Measurements from ENCODE around the gene FGD6.
"Not testable (repeated sequence)": the region's sequence is repeated elsewhere in the genome, so short reads cannot be mapped to it uniquely, and the experiment has no call there.

FGD6 gene

DNA sequence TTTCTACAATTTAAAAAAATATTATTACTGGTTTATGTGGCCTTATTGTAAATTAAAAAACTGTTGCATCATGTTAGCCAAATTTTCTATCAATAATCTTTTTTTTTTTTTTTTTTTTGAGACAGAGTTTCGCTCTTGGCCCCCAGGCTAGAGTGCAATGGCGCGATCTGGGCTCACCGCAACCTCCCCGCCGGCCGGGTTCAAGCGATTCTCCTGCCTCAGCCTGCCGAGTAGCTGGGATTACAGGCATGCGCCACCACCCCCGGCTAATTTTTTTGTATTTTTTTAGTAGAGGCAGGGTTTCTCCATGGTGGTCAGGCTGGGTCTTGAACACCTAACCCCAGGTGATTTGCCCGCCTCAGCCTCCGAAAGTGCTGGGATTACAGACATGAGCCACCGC lies 16.9 kb upstream of the FGD6 start:
- not testable (repeated sequence) for DNase-seq (ENCODE audit: low read depth, low spot score)

DNA sequence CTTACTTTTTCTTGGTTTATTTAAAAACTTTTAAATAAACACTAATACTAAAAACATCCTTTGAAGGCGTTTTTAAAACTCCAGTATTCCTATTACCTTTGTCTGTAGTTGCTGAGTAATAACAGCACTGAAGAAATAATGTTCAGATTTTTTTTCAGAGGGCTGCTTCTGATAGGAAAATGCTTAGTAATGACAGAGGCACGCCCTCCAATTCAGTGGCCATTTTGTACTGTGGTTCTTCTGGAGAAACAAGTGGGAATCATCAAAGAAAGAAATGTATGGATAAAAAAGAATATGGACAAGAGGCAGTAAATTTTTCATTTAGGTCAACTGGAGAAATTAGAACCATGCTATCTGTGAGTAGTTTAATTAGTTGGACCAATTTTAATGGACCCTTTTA lies 13.9 kb upstream of the FGD6 start:
- DNase-seq (ENCODE audit: low read depth, low spot score) = no peak

DNA sequence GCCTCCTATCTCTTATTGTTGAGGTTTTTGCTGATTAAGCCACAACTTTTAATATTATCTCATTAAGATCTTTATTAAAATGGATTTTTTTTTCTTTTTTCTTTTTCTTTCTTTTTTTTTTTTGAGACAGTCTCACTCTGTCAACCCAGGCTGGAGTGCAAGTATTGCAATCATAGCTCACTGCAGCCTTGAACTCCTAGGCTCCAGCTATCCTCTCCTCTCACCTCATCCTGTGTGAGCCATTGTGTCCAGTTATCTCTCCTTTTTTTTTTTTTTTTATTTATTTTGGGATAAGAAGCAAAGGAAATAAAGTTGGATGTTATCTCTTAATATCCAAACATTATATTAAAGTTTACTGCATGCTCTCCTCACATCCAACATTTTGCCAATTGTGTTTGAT lies 13.0 kb upstream of the FGD6 start:
- no peak for DNase-seq (ENCODE audit: low read depth, low spot score)

DNA sequence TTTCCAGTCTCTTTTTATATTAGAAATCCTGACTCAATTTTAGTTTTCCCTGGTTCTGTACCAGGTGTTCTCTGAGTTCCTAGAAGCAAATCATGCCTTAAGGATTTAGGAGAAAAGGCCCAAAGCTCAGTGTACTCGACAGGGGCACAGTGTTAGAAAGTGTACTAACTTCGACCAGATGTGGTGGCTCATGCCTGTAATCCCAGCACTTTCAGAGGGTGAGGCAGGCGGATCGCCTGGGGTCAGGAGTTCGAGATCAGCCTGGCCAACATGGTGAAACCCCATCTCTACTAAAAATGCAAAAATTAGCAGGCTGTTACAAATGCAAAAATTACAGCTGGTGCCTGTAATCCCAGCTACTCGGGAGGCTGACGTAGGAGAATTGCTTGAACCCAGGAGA lies 12.4 kb upstream of the FGD6 start:
- no peak for DNase-seq (ENCODE audit: low read depth, low spot score)

DNA sequence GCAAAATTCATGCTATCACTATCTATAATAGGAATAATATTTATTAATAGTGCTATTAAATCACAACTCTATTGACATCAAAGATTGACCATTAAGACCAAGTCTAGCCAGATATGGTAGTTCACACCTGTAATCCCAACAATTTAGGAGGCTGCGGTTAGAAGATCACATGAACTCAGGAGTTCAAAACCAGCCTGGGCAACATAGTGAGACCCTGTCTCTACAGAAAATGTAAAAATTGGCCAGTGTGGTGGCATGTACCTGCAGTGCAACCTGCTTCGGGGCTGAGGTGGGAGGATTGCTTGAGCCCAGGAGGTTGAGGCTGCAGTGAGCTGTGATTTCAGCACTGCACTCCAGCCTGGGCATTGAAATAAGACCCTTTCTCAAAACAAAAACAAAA lies 11.3 kb upstream of the FGD6 start:
- no peak for DNase-seq (ENCODE audit: low read depth, low spot score)

DNA sequence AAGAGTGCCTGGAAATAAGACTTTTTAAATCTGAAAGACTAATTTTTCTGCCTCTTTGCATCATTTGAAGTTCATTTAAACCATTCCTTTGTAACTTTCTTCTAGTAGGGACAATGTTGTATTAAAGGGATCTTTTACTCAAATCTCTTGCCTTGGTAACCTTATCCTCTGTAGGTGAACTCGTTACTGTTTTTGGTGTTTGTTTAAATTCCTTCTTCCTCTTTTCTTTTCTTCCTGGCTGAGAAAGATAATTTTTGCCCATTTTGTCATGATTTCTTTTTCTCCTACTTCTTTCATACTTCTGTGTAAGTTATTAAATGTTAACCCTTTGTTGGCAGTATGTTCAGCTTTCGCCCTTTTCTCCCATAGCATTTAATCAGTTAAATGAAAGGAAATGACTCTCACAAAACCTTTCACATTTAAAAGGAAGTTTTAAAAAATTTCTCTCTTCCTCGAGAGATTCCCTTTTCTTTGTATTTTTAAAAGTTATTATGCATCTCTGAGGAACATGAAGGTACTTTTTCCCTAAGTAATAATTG lies 10.6 kb upstream of the FGD6 start:
- DNase-seq (ENCODE audit: low read depth, low spot score) = no peak

DNA sequence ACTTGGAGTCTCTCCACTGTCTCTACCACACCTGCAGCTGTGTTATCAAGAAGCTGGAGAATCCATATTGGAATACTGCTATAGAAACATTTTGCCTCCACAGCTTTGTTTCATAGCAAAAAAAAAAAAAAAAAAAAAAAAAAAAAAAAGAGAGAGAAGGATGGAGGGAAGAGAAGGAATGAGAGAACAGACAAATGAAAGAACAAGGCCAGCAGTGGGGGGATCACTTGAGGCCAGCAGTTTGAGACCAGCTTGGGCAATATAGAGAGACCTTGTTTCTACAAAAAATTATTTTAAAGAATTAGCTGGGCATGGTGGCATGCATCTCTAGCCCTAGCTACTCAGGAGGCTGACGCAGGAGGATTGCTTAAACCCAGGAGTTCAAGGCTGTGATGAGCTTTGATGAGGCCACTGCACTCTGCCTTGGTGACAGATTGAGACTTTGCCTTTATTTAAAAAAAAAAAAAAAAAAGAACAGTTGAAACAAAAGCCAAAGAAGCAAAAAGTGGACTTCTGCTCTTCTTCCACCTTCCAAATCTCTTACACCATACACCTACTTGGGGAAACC lies 8.5 kb upstream of the FGD6 start:
- DNase-seq (ENCODE audit: low read depth, low spot score) = no peak

DNA sequence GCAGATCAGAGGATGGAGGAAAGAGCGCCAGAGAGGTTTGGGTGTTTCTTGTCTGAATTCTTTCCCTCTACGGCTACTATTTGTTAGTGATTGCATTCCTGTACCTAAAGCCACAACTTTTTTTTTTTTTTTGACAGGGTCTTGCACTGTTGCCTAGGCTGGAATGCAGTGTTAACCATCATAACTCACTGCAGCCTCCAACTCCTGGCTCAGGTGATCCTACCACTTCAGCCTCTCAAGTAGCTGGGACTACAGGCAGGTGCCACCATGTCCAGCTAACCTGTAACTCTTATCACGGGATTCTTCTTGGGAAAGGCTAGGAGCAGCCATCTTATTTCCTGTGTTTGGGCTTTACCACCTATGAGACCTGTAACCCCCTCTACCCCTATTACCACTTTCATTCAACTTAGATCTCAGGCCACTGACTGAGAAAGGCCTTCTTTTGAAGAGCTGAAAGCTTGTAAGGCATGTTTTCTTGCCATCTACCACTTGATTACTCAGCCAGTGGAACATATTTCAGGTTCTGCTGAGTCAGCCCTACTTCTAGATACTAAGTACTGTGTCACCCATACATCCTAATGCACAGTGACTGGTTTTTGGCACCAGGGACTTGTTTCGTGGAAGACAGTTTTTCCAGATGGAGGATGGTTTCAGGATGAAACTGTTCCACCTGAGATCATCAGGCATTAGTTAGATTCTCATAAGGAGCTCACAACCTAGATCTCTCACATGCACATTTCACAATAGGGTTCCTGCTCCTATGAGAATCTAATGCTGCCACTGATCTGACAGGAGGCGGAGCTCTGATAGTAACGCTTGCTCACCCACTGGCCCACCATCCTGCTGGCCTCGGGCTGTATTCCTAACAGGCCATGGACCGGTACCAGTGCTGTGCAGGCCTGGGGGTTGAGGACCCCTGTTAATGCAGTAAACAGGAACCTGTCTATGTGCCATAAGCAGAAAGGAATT lies 7.2 kb upstream of the FGD6 start:
- DNase-seq (ENCODE audit: low read depth, low spot score) = no peak

DNA sequence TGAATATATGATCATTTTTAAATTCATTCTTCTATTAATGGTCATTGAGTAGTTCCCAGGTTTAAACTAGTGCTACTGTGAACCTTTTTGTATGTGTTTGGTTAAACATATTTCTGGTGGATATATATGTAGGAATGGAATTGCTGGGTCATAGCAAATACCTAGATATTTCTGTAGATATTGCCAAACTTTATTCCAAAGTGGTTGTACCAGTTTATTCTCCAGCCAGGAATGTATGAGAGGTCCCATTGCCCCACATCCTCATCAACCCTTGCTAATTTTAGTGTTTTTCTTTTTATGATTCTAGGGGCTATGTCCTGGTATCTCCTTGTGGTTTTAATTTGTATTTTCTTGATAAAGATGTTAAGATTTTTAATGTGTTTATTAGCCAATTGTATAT lies 3.5 kb upstream of the FGD6 start:
- DNase-seq (ENCODE audit: low read depth, low spot score) = no peak

DNA sequence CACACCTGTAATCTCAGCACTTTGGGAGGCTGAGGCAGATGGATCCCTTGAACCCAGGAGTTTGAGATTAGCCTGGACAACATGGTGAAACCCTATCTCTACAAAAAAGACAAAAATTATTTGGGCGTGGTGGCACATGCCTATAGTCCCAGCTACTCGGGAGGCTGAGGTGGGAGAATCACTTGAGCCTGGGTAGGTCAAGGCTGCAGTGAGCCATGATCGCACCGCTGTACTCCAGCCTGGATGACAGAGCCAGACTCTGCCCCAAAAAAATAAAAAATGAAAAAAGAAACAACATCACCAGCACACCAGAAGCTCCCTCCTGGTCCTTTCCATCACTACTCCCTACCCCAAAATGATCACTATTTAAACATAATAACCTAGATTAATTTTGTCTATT lies 2.9 kb upstream of the FGD6 start:
- no peak for DNase-seq (ENCODE audit: low read depth, low spot score)

DNA sequence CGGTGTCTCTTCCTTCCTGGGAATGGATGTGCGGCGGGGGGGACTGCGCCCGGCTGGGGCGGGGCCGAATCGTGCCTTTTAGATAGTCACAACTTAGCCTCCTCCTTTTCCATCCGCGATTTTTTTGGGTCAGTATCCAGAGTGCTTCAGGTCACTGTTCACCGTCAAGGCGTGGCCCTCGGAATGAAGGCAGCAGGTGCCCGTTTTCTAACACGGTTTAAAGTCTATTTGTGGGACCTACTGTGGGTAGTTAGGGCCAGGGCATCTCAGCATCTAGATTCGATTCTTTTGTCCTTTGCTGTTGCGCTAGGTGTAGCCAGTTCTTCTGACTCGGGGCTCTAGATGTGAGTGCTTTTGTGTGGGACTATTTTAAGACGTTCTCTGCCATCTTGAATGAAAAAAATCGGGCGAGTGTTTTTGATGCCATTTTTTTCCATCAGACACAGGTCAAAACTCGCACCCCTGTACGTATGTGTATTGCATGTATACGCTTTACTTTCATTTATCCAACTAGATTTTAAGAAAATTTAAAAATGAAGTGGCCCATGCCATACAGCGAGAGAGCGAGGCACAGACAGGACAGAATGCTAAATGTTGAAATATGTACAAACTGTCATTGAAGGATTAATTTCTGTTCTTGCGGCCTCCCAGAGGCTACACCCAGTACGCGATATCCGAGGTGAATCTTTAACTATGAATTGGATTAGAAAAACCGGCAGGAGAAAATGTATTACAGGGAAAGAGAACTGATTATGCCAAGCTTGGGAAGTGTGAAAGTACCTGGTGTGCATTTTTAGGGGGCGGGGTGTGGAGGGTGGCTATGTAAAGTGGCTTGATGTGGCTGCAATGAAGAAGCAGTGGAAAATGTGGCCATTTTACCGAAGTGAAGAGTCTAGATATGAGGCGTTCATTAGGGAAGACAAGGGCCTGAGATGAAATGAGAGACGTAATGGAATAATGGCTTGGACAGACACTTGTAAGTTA lies 1.2 kb upstream of the FGD6 start:
- DNase-seq (ENCODE audit: low read depth, low spot score) = peak; percentile 21

DNA sequence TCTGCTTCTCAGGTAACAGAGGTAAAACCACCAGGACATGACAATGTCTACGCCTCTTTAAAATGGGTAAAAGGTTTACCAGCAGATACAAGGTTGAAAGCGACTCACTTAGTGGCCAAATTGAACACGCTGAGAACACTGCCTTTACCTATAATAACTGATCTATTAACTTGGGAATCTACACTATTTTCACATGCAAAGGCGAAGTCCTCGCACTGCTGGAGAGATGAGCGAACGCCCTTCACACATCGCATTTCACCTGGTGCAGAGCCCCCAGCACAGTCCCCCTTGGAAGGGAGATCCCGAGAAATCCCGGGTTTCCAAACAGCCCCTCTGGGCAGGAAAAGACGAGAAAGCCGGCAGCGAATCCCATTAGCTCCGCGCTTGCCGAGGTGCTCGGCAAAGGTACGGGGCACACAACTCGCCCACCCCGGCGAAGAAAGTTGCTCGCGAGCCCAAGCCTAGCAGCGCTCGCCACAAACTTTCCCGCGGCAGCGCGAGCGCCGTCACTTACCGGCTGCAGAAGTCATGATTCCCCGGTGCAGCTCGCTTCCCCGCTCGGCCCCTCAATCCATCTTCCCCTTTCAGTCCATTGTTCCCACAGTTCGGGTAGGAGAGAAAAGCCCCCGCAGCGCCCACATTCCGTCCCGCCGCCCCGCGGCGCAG lies 423 bp downstream of the FGD6 start:
- no peak for DNase-seq (ENCODE audit: low read depth, low spot score)

DNA sequence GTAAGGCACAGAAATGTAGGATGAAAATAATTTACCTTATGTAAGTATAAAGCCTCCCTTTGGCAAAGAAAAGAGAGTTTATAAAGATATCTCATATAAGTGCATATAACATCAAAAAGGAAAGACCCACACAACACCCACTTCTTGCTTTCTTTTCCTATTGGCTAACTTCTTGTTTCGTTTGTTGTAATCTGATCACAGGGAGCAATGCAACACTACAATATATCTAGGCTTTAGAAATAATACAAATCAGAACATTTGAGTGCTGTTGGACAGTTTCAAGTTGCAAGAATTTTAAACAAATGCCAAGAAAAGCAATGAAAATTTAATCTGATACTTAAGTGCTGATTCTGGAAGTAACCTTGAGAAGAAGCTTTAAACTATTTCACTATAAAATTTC lies 1.3 kb downstream of the FGD6 start:
- DNase-seq (ENCODE audit: low read depth, low spot score) = no peak

DNA sequence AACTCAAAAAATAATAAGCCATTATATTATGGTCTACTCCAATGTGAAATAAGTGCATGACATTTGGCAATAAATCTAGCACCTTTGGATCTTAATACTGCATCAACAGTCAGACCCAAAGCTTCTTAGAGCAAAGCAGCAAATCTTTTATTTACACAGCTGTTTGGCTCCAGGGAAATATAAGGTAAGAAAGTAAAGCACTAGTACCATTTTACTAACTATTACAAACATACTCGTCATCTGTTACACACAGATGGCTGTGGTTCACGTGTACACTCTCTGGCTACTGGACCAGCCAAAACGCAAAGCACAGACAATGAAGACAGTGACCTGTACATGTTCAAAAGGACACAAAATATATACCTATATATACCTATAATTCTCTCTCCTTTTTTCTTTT lies 2.8 kb downstream of the FGD6 start:
- no peak for DNase-seq (ENCODE audit: low read depth, low spot score)

DNA sequence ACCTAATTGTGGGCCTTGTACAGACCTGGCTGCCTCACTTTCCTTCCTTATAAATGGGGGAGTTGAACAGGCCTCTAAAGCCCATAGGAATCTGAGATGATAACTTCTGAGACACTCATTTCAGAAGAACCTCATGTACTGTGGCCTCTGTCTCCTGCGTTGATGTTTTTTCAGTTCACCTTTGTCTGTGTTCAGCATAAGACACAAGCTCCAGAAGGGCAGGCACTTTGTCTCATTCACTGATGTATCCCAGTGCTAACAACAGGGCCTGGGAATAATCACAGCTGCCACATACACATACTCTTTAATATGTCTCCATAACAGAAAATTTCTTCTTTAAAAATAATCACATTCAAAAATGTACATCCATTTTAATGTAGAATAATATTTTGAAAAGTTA lies 3.3 kb downstream of the FGD6 start:
- DNase-seq (ENCODE audit: low read depth, low spot score) = no peak

DNA sequence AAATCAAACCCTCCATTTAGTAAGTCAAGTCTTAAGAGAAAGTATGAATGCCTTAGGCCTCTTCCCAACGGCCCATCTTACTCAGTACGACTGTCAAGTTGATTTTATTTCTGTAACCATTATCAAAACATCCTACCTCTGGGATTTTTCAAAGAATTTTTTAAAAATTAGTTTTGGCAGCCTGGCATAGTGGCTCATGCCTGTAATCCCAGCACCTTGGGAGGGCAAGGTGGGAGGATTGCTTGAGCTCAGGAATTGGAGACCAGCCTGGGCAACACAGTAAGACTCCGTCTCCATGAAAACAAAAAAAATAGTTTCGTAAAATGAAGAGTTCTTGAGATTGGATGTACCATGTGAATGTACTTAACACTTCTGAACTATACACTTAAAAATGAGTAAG lies 4.1 kb downstream of the FGD6 start:
- DNase-seq (ENCODE audit: low read depth, low spot score) = no peak

DNA sequence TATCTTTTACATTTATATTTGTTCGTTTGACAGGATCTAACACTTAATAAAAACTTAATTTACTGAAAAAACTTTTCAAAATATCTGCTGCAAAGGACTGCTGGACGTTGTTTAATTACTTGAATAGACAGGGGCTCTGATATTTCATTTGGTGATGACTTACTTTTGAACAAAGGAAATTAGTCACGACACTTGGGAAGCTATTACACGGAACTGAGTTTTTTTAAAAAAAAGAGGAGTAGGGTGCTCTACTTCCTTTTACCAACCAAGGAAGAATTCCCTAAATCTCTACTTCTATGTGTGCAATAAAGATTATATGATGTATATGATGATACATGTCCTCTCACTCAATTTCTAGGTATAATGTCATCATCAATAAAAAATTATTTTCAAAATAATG lies 4.7 kb downstream of the FGD6 start:
- no peak for DNase-seq (ENCODE audit: low read depth, low spot score)

DNA sequence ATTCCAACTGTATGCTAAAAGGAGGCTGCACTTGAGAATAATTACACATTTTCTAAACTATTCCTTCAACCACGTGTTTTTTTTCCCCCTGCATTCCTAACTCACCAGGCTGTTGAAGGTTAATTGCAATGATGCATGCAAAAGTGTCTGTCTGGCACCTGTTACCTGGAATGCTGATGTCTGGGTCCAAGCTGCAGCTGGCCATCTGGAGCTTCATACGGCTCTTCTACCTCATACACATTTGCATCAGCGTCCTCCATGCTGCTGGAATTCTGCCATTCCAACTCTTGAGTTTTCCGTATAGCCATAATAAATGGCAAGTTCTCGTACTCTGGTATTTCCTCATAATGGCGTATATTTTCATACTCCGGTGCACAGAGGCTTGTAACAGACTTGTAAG lies 8.6 kb downstream of the FGD6 start:
- no peak for DNase-seq (ENCODE audit: low read depth, low spot score)

DNA sequence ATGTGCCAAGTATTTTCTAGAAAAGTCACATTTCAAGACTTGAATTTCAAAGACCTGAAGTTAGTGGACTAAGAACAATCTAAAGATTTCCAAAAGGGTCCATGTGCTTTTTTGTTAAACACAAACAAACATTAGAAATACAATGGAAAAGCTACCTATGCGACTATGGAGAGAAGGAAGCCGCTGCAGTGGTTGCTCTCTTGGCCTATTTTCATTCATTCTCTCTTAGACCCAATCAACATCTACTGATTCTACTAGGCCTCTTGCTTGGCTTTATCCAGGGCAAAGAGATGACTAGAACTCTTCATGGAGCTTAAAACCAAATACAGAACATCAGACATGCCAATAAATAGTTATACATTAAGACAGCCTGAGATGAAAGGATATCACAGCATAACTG lies 9.9 kb downstream of the FGD6 start:
- DNase-seq (ENCODE audit: low read depth, low spot score) = no peak

DNA sequence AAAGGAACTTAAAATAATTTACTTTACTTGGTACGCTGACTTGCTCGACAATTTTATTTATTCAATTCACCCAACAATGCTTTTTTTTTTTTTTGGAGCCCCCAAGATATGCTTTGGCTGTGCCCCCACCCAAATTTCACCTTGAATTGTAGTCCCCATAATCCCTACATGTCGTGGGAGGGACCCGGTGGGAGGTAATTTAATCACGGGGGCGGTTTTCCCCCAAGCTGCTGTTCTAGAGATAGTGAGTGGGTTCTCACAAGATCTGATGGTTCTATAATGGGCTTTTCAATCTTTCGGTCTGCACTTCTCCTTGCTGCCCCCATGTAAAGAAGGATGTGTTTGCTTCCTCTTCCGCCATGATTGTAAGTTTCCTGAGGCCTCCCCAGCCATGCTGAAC lies 10.4 kb downstream of the FGD6 start:
- DNase-seq (ENCODE audit: low read depth, low spot score) = no peak

DNA sequence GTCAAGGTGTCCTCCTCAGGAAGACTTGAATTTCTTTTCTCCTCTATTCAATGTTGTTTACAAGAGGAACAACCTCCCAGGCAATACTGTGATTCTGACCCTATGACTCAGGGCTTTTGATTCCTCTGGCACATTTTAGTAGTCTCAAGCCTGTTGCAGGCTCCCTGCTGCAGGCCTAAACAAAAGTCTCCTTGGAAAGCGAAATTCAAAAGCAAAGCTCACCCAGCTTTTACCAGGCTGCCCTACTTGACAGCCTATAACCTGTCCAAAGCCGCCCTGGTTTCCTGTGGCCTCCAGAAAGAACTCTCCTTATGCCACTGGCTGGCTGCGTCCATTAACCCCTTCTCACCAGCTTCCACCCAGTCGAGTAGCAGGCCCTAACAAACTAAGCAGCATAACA lies 11.6 kb downstream of the FGD6 start:
- no peak for DNase-seq (ENCODE audit: low read depth, low spot score)
